OCI-LY7 (cell line): ENCODE measurements around the gene TP73.

Experiments
- EZH2phosphoT487 ChIP-seq: fragments of 200-600 bp; sonication (generic); IDR thresholded peaks from 2 replicates; pipeline ENCODE4 v1.6.1; 2018; ENCODE audit warnings: low read depth, borderline replicate concordance, mild to moderate bottlenecking, mixed run types, antibody characterized with exemption, low read length, moderate library complexity, mixed read lengths
- TF ChIP-seq, protein P1 (sequence below): fragments of 200-600 bp; sonication (generic); conservative IDR thresholded peaks from 2 replicates; pipeline ENCODE4 v1.5.1; 2014; ENCODE audit warnings: mild to moderate bottlenecking, antibody characterized with exemption, low read length, moderate library complexity, mixed read lengths

DNA sequence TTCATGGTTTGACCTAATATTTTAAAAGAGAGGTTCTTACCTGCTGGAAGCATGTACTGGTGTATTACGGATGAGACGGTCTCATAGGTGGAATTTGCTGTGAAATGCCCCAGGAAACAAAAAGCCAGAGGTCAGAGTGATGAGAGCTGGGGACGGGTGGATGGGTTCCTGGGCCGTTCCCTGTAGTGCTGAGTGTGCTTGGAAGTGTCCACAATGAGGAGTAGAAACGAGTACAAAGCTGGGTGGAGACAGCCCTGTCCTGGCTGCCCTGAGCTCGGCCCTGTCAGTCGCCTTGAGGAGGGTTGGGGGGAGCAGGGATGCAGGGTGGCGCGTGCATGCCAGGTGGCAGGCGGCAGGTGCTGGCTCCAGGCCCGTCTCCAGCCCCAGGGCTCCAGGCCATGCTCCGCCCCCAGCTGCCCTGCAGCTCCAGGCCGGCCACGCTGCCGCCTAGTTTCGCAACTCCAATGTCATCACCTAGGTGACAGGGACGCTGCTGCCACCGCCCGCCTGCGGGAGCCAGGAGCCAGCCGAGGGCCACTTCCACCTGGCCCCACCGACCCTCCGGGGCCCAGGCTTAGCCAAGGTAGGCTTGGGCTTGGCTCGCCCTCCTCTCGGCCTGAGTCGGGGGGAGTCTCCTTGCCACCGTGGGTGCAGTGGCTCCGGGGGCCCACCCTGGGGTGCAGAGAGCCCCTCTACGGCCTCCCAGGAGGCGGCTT, 16.4 kb downstream of the TP73 start:
- TF ChIP-seq, protein P1, sequence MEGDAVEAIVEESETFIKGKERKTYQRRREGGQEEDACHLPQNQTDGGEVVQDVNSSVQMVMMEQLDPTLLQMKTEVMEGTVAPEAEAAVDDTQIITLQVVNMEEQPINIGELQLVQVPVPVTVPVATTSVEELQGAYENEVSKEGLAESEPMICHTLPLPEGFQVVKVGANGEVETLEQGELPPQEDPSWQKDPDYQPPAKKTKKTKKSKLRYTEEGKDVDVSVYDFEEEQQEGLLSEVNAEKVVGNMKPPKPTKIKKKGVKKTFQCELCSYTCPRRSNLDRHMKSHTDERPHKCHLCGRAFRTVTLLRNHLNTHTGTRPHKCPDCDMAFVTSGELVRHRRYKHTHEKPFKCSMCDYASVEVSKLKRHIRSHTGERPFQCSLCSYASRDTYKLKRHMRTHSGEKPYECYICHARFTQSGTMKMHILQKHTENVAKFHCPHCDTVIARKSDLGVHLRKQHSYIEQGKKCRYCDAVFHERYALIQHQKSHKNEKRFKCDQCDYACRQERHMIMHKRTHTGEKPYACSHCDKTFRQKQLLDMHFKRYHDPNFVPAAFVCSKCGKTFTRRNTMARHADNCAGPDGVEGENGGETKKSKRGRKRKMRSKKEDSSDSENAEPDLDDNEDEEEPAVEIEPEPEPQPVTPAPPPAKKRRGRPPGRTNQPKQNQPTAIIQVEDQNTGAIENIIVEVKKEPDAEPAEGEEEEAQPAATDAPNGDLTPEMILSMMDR = no peak
- no peak for TF ChIP-seq EZH2phosphoT487
